GM11168 (cell line): ENCODE data around the gene UBR4.

Source experiments
- in situ Hi-C: fragments of 300-500 bp; cut with MboI; formaldehyde crosslinking; loops from one replicate; pipeline ENCODE4 v1.12.0; 2022; ENCODE audit warnings: low sequenced_read_pairs; ENCODE audit not compliant: unreplicated experiment

The UBR4 gene

GRCh38 chr1:19065526-19066247 lies 144.4 kb downstream of the UBR4 start:
- in situ Hi-C loops = no loop called here

GRCh38 chr1:19064906-19065450 lies 145.1 kb downstream of the UBR4 start:
- in situ Hi-C loops = no loop called here

GRCh38 chr1:19063122-19063521 lies 146.9 kb downstream of the UBR4 start:
- in situ Hi-C loops = no loop called here

GRCh38 chr1:19062258-19063029 lies 147.6 kb downstream of the UBR4 start:
- in situ Hi-C loops = no loop called here

- in situ Hi-C loops = no loop called here
Measured at GRCh38 chr1:19061798-19062197, 148.3 kb downstream of the UBR4 start.

- in situ Hi-C loops = no loop called here
Measured at GRCh38 chr1:19061343-19061742, 148.7 kb downstream of the UBR4 start.

- in situ Hi-C loops = no loop called here
Measured at GRCh38 chr1:19059773-19060172, 150.3 kb downstream of the UBR4 start.

GRCh38 chr1:19058476-19058797 lies 151.6 kb downstream of the UBR4 start:
- in situ Hi-C loops = no loop called here

- in situ Hi-C loops = no loop called here
Measured at GRCh38 chr1:19057784-19058475, 152.1 kb downstream of the UBR4 start.

GRCh38 chr1:19057182-19057779 lies 152.8 kb downstream of the UBR4 start:
- in situ Hi-C loops = no loop called here

- in situ Hi-C loops = no loop called here
Measured at GRCh38 chr1:19055701-19056100, 154.4 kb downstream of the UBR4 start.

- in situ Hi-C loops = no loop called here
Measured at GRCh38 chr1:19055001-19055400, 155.1 kb downstream of the UBR4 start.

- in situ Hi-C loops = no loop called here
Measured at GRCh38 chr1:19054216-19054615, 155.8 kb downstream of the UBR4 start.

- in situ Hi-C loops = no loop called here
Measured at GRCh38 chr1:19053486-19053885, 156.6 kb downstream of the UBR4 start.

GRCh38 chr1:19049798-19050197 lies 160.3 kb downstream of the UBR4 start:
- in situ Hi-C loops = no loop called here

GRCh38 chr1:19049128-19049768 lies 160.8 kb downstream of the UBR4 start:
- in situ Hi-C loops = no loop called here

- in situ Hi-C loops = no loop called here
Measured at GRCh38 chr1:19046972-19047731, 162.9 kb downstream of the UBR4 start.

- in situ Hi-C loops = no loop called here
Measured at GRCh38 chr1:19045898-19046880, 163.9 kb downstream of the UBR4 start.
